ENCODE data around the gene C1orf146.
"Not testable (repeated sequence)": the region's sequence is repeated elsewhere in the genome, so short reads cannot be mapped to it uniquely, and the experiment has no call there.

The C1orf146 gene

GRCh38 chr1:92217721-92218120 lies at the start of gene C1orf146:
Gene C1orf146 (plus strand): TSS chr1:92217915. CDS start chr1:92231421, 13,506 bp downstream.
- no peak for DNase-seq

- DNase-seq: no peak
These were observed 49.1 kb upstream of the C1orf146 start for GRCh38 chr1:92168657-92169056.

GRCh38 chr1:92169214-92170005 lies 48.3 kb upstream of the C1orf146 start:
- DNase-seq: no peak

- DNase-seq: no peak
These were observed 33.1 kb upstream of the C1orf146 start for GRCh38 chr1:92184632-92185031.

- DNase-seq: no peak
These were observed 31.6 kb upstream of the C1orf146 start for GRCh38 chr1:92186081-92186480.

- DNase-seq: no peak
These were observed 29.1 kb upstream of the C1orf146 start for GRCh38 chr1:92188436-92189255.

GRCh38 chr1:92191726-92192125 lies 26.0 kb upstream of the C1orf146 start:
- DNase-seq: no peak

- DNase-seq: no peak
These were observed 25.5 kb upstream of the C1orf146 start for GRCh38 chr1:92192246-92192645.

- DNase-seq: no peak
These were observed 23.2 kb upstream of the C1orf146 start for GRCh38 chr1:92194511-92194910.

- no peak for DNase-seq
These were observed 15.7 kb upstream of the C1orf146 start for GRCh38 chr1:92201973-92202372.

- no peak for DNase-seq
These were observed 14.6 kb upstream of the C1orf146 start for GRCh38 chr1:92203105-92203504.

GRCh38 chr1:92210701-92211100 lies 7.0 kb upstream of the C1orf146 start:
- no peak for DNase-seq

- DNase-seq: no peak
These were observed 6.5 kb upstream of the C1orf146 start for GRCh38 chr1:92211166-92211565.

GRCh38 chr1:92218559-92218958 lies 844 bp downstream of the C1orf146 start:
- DNase-seq: no peak

GRCh38 chr1:92219028-92219427 lies 1.3 kb downstream of the C1orf146 start:
- no peak for DNase-seq

GRCh38 chr1:92228401-92228800 lies 10.7 kb downstream of the C1orf146 start:
- DNase-seq: no peak

GRCh38 chr1:92230736-92231135 lies 13.0 kb downstream of the C1orf146 start:
- DNase-seq: no peak

GRCh38 chr1:92240034-92240433 lies 22.3 kb downstream of the C1orf146 start:
- no peak for DNase-seq

- DNase-seq: no peak
These were observed 26.7 kb downstream of the C1orf146 start for GRCh38 chr1:92244376-92244775.

- not testable (repeated sequence) for DNase-seq
These were observed 37.0 kb downstream of the C1orf146 start for GRCh38 chr1:92254714-92255113.

GRCh38 chr1:92259350-92259749 lies 41.6 kb downstream of the C1orf146 start:
- no peak for DNase-seq

- no peak for DNase-seq
These were observed 44.8 kb downstream of the C1orf146 start for GRCh38 chr1:92262516-92262915.

GRCh38 chr1:92273039-92273438 lies 55.3 kb downstream of the C1orf146 start:
- no peak for DNase-seq

GRCh38 chr1:92274939-92275338 lies 57.2 kb downstream of the C1orf146 start:
- DNase-seq: no peak

Data from activated naive CD4-positive, alpha-beta T cell treated with anti-CD3 and anti-CD28 coated beads, Interleukin-2, amount 50 U/mL, for 16 hours (primary cell).